Urinary bladder (tissue), 4 donors: ENCODE measurements around the gene TEX30. TPM values are rescaled to one million over a fixed set of nuclear protein-coding genes. Genes with fewer than 3 reads are reported as not detected.

Source experiments
- DNase-seq: peaks from one replicate; pipeline ENCODE4 v3.0.0-alpha.2; 2015; ENCODE audit errors: extremely low spot score
- H3K27ac ChIP-seq: one replicate; pipeline ENCODE4 v1.5.1; 2013; ENCODE audit warnings: low read depth, mild to moderate bottlenecking, moderate library complexity
- H3K36me3 ChIP-seq: one replicate; pipeline ENCODE4 v1.6.1; 2013; ENCODE audit warnings: mild to moderate bottlenecking, moderate library complexity; ENCODE audit not compliant: insufficient read depth
- H3K4me1 ChIP-seq: one replicate; pipeline ENCODE4 v1.6.1; 2013; ENCODE audit warnings: mild to moderate bottlenecking, moderate library complexity; ENCODE audit not compliant: insufficient read depth
- H3K4me3 ChIP-seq: one replicate; pipeline ENCODE4 v1.5.1; 2013; ENCODE audit warnings: low read depth, low read length
- WGBS: extraction: QIAGEN DNeasy Blood & Tissue Kit; methylation state at CpG from one replicate; pipeline ENCODE4 v1.1.7; 2013; 5-methylcytosine and 5-hydroxymethylcytosine counted together
- polyA plus RNA-seq: library from polyadenylated mRNA; stranded (reverse); fragments of 200-250 nt; gene quantifications from one replicate; pipeline ENCODE4 v1.2.3, GENCODE V29; 2013
- total RNA-seq: library from RNA; depleted of rRNA; stranded (reverse); fragments of >200 nt; gene quantifications from one replicate; pipeline ENCODE4 v1.2.3, GENCODE V29; 2014
- donor health status: healthy with polysubstance abuse.
- donor health status: healthy.

Gene TEX30
- total and polyA plus RNA-seq, 2 donors, result 8.9 to 15.6 TPM

DNA sequence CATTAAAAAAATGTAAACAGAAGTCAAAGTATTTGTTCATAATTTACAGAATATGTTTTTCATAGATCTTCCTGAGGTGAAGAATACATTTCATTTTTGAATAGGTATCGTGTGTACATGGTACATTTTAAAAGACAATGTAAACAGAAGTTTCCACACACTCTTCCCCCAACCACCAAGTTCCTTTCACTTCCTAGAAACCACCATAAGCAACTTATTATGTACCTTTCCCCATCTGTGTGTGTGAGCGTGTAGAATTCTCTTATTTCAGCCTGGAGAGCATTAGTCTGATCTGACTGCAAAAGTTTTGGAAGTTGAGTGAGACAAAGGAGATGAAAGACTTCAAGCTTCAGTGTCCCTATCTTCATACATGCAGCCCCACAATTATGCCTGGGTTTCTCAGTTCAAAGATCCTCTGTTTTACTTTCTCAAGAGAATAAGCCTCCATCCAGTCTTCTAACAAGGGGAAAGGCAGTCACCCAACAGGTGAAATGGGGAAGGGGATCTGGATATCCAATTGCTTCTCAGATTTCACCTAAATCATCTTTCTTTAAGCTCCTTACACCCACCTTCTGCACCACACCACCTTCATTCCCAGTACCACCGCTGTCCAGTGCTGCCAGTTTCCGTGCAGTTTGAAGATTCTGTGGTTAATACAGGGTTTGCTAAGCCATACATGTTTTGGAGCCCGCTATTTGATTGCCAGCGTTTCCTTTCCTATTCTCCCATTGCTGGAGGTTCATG is 2.1 kb downstream of the TEX30 start:
- WGBS, result 92% methylated on average over 6 of the region's 6 CpGs
- Histone ChIP-seq H3K36me3 (no peaks in the 10 kb centered on the region), H3K4me1 (no peaks in the 10 kb centered on the region), H3K4me3 (no peak overlapping the region), H3K27ac (no peak overlapping the region)
- no peak for DNase-seq

GRCh38 chr13:102770435-102770834 is 3.2 kb downstream of the TEX30 start:
- no peak overlapping the region for H3K27ac ChIP-seq
- no peak overlapping the region for H3K4me3 ChIP-seq
- DNase-seq, result no peak
- no peaks in the 10 kb centered on the region for H3K36me3 ChIP-seq
- 89% methylated on average over 2 of the region's 2 CpGs for WGBS
- H3K4me1 ChIP-seq, result no peaks in the 10 kb centered on the region

DNA sequence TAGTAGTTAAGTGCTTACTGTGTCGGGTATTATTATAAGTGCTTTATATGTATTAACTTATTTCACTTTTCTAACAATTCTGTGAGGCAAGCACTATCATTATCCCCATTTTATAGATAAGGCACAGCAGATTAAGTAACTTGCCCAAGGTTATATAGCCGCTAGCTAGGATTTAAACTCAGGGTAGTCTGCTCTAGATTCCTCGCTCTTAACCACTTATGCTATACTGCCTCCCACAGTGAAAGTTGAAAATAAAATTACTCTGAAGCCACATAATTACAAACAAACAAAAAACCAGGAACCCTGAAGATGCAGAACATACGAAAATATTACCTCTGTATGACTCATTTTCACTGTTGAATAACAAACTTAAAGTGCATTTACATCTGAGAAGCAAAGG is 3.9 kb downstream of the TEX30 start:
- Histone ChIP-seq H3K36me3 (no peaks in the 10 kb centered on the region), H3K4me3 (no peak overlapping the region), H3K27ac (no peak overlapping the region), H3K4me1 (no peaks in the 10 kb centered on the region)
- WGBS, result 76% methylated on average over 4 of the region's 4 CpGs
- no peak for DNase-seq

- Histone ChIP-seq H3K36me3 (no peaks in the 10 kb centered on the region), H3K4me3 (no peak overlapping the region), H3K27ac (no peak overlapping the region), H3K4me1 (no peaks in the 10 kb centered on the region)
- WGBS, result 64% methylated on average over 2 of the region's 2 CpGs
- no peak for DNase-seq
These were observed 4.7 kb downstream of the TEX30 start for GRCh38 chr13:102768909-102769308.

- Histone ChIP-seq H3K4me3 (no peak overlapping the region), H3K27ac (no peak overlapping the region), H3K36me3 (no peaks in the 10 kb centered on the region), H3K4me1 (no peaks in the 10 kb centered on the region)
- 89% methylated on average over 1 of the region's 1 CpG for WGBS
- no peak for DNase-seq
These were observed 9.8 kb downstream of the TEX30 start for GRCh38 chr13:102763741-102764140.

GRCh38 chr13:102761071-102761470 is 12.5 kb downstream of the TEX30 start:
- no peaks in the 10 kb centered on the region for H3K4me1 ChIP-seq
- DNase-seq, result no peak
- WGBS, result 71% methylated on average over 1 of the region's 1 CpG
- no peak overlapping the region for H3K4me3 ChIP-seq
- no peaks in the 10 kb centered on the region for H3K36me3 ChIP-seq
- H3K27ac ChIP-seq, result no peak overlapping the region

DNA sequence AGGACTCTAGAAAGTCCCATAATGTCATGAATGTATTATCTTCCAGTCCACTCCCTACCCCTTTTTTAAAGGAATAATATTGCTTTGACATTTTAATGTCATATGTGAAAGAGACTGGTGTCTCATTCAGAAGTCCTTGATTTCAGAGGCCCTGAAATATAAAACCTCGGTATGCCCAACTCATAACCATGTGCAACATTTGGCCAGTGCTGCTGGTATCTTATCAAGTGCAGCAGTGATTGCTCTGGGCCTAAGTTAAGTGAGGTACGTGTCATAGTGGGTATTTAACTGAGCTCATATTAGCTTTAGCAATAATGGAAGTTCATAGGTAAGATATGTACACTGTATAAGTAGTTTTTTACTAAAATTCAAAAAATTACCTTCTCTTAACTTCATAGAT is 14.7 kb downstream of the TEX30 start:
- 85% methylated on average over 2 of the region's 2 CpGs for WGBS
- Histone ChIP-seq H3K4me3 (no peak overlapping the region), H3K36me3 (no peaks in the 10 kb centered on the region), H3K4me1 (no peaks in the 10 kb centered on the region), H3K27ac (no peak overlapping the region)
- DNase-seq, result no peak

DNA sequence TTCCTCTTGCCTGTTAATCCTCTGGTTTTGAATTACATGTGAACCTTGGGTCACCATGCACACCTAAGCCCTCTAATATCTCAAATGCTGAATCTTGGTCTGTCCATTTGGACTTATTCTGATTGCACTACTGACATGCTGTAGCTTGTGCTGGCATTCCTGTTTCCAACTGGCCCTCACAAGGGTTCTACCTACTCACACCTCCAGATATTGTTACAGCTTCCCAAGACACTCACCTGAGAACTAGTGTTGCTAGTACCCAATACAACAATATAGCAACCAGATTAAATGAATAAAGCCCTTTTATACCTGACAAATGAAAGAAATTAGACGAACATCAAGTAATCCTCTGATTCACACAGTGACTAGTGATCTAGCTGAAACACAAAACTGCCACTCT is 16.6 kb downstream of the TEX30 start:
- DNase-seq, result no peak
- no peak overlapping the region for H3K4me3 ChIP-seq
- WGBS, result 88% methylated on average over 1 of the region's 1 CpG
- no peaks in the 10 kb centered on the region for H3K36me3 ChIP-seq
- no peaks in the 10 kb centered on the region for H3K4me1 ChIP-seq
- H3K27ac ChIP-seq, result no peak overlapping the region

DNA sequence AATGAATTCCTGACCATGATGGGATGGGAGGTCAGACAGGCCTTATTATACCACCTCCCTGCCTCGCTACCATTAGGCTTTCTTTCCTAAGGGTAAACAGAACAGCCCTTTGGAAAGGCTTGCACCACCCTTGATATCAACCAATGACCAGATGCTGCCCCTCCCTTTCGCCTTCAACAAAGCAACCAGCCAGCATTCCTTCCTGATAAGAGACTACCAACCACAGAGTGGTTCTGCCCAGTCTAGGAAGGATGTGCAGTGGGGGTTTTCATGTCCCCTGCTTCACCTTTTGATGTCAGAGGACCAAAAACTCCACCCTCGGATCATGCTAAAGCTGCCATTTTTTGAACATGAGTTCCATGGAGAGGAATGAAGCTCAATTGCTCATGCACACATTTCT is 21.7 kb downstream of the TEX30 start:
- Histone ChIP-seq H3K4me3 (no peak overlapping the region), H3K27ac (no peak overlapping the region), H3K4me1 (no peaks in the 10 kb centered on the region), H3K36me3 (no peaks in the 10 kb centered on the region)
- WGBS, result 95% methylated on average over 3 of the region's 3 CpGs
- DNase-seq, result no peak

DNA sequence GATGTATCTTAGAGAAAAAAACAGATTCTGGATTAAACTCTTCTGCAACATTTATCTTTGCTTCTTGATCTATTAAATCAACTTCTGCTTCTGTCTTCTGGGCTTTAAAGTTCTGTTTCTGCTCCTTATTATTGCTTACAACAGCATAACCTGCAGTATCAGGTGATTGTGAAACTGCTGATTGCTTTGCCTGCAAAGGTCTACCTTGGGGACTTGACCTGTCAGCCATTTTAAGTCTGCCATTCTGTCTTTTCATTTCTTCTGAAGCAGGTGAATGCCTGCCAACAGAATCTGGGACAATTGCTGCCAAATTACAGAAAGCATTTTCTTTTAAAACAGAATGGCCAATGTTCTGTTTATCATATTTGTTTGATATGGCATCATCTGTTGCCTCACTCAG is 31.1 kb downstream of the TEX30 start:
- no peaks in the 10 kb centered on the region for H3K4me1 ChIP-seq
- no peak for DNase-seq
- H3K36me3 ChIP-seq, result no peaks in the 10 kb centered on the region
- H3K4me3 ChIP-seq, result no peak overlapping the region
- H3K27ac ChIP-seq, result no peak overlapping the region

GRCh38 chr13:102742101-102742500 is 31.5 kb downstream of the TEX30 start:
- H3K36me3 ChIP-seq, result no peaks in the 10 kb centered on the region
- no peak overlapping the region for H3K27ac ChIP-seq
- DNase-seq, result no peak
- 26% methylated on average over 1 of the region's 1 CpG for WGBS
- H3K4me3 ChIP-seq, result no peak overlapping the region
- H3K4me1 ChIP-seq, result no peaks in the 10 kb centered on the region

DNA sequence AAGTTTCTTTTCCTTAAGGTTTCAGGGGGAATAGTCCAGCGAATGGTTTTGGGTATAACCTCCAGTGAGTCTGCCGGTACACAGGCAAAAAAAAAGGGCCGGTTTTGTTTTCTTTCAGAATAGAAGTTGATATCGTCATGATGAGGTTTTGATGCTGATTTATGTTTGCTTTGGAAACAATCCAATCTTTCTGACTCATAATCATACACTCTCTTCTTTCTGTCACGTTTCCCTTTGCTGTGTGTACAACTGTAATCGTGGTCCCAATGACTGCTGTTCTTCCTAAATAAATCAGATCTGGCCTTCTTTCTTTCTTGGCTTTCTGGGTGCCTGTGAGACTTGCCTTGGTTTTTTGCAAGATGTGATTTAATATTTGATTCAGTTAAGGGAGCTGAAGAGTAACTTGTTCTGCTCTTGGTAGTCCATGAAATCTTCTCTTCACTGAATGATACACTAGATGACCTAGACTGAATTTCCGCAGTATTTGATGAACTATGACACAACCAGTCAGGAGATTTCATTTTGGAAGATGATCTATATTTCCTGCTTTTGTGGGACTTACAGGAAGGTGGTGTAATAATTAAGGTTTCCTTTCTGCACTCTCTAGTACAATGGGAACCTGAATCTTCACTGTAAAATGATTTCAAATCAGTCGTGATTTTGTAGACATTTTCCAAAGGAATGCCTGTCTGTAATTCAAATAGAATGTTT is 43.9 kb downstream of the TEX30 start:
- WGBS, result 47% methylated on average over 8 of the region's 8 CpGs
- Histone ChIP-seq H3K36me3 (no peaks in the 10 kb centered on the region), H3K4me1 (no peaks in the 10 kb centered on the region), H3K4me3 (no peak overlapping the region), H3K27ac (no peak overlapping the region)
- no peak for DNase-seq

GRCh38 chr13:102726430-102726829 is 47.2 kb downstream of the TEX30 start:
- 77% methylated on average over 2 of the region's 2 CpGs for WGBS
- Histone ChIP-seq H3K27ac (no peak overlapping the region), H3K36me3 (no peaks in the 10 kb centered on the region), H3K4me1 (no peaks in the 10 kb centered on the region), H3K4me3 (no peak overlapping the region)
- no peak for DNase-seq

GRCh38 chr13:102724923-102725322 is 48.7 kb downstream of the TEX30 start:
- Histone ChIP-seq H3K36me3 (no peaks in the 10 kb centered on the region), H3K4me1 (no peaks in the 10 kb centered on the region)
- 70% methylated on average over 6 of the region's 6 CpGs for WGBS

More at GRCh38 chr13:102724923-102725322, 48.7 kb downstream of the TEX30 start:
- Histone ChIP-seq H3K27ac (no peak overlapping the region), H3K4me3 (no peak overlapping the region)
- DNase-seq, result no peak
